ENCODE measurements around the gene LRIG1.

LRIG1 gene

GRCh38 chr3:66441129-66441528 is 59.7 kb downstream of the LRIG1 start:
- Histone ChIP-seq H3K27me3 (replicated peaks in 2 of 5; ENCODE audit: control insufficient read depth in 4 of 5, insufficient read depth in 5 of 5, low read length in 4 of 5) (no peaks in the 10 kb centered on the region), H3K4me1 (ENCODE audit: control extremely low read depth in 1 of 4, control insufficient read depth in 4 of 4, insufficient read depth in 4 of 4, low read length in 3 of 4) (peaks cover 12 to 44% (median 30%) of the 10 kb centered on the region in 4 experiments), H3K36me3 (ENCODE audit: control insufficient read depth in 4 of 4, insufficient read depth in 4 of 4, low read length in 3 of 4) (no peaks in the 10 kb centered on the region), H3K9me3 (ENCODE audit: control extremely low read depth in 1 of 5, control insufficient read depth in 4 of 5, insufficient read depth in 2 of 5, low read depth in 1 of 5, low read length in 4 of 5) (no peaks in the 10 kb centered on the region), H3K4me3 (ENCODE audit: control insufficient read depth in 1 of 7, extremely low read depth in 1 of 7, insufficient read depth in 4 of 7, low read depth in 2 of 7, low read length in 6 of 7) (no peak overlapping the region), H3K27ac (ENCODE audit: insufficient read depth in 1 of 2, low read depth in 1 of 2, low read length in 2 of 2, poor library complexity in 1 of 2, severe bottlenecking in 2 of 2) (no peak overlapping the region)
- no peak for DNase-seq
- 77% methylated on average over 7 of the region's 8 CpGs for WGBS (ENCODE audit: insufficient coverage)
- ChIA-PET POLR2A (no interaction called here), CTCF (no interaction called here)

DNA sequence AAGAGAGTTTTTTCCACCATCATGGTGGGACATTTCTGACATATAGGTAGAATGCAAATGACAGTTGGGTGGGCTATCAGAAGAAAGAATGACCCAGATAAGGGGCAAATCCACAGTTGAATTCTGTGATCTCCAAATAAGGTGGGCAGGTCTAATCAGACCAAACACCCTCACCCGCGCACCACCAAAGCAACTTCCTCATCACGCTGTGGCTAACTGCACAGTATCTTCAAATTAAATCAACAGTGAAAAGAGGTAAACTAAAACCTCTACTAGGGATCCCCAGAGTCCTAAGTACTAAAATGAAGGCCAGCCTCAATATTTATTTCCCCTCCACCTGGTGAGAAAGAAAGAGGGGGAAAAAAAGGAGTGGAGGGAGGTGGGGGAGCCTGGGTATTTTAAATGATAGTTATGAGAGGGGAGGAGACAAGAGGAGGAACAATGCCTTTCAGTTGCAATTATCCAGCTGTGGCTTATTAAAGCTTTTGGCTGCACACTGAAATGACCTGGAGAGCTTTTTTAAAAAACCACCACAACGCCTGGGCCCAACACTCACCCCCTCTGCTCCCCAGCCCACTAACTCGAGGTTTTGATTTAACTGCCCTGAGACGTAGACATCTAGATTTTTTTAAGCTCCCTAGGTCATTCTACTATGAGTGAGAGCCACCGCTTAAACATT is 61.0 kb downstream of the LRIG1 start:
- WGBS (ENCODE audit: insufficient coverage) = 24% methylated on average over 6 of the region's 7 CpGs
- DNase-seq = peak; percentile 51 to 90 (median 83)
- Histone ChIP-seq H3K36me3 (ENCODE audit: control insufficient read depth in 4 of 4, insufficient read depth in 4 of 4, low read length in 3 of 4) (no peaks in the 10 kb centered on the region), H3K9me3 (ENCODE audit: control extremely low read depth in 1 of 5, control insufficient read depth in 4 of 5, insufficient read depth in 2 of 5, low read depth in 1 of 5, low read length in 4 of 5) (no peaks in the 10 kb centered on the region), H3K27me3 (replicated peaks in 2 of 5; ENCODE audit: control insufficient read depth in 4 of 5, insufficient read depth in 5 of 5, low read length in 4 of 5) (no peaks in the 10 kb centered on the region), H3K27ac (ENCODE audit: insufficient read depth in 1 of 2, low read depth in 1 of 2, low read length in 2 of 2, poor library complexity in 1 of 2, severe bottlenecking in 2 of 2) (no peak overlapping the region), H3K4me1 (ENCODE audit: control extremely low read depth in 1 of 4, control insufficient read depth in 4 of 4, insufficient read depth in 4 of 4, low read length in 3 of 4) (peaks cover 12 to 44% (median 30%) of the 10 kb centered on the region in 4 experiments), H3K4me3 (ENCODE audit: control insufficient read depth in 1 of 7, extremely low read depth in 1 of 7, insufficient read depth in 4 of 7, low read depth in 2 of 7, low read length in 6 of 7) (peak overlapping the region in 1 of 7 experiments; percentile 40)
- ChIA-PET POLR2A (interaction anchor here (0.9 kb wide), 1 partner anchor 14 kb away, joined by 3 read pairs; no protein-coding TSS in a partner anchor), CTCF (no interaction called here)

- Histone ChIP-seq H3K9me3 (ENCODE audit: control extremely low read depth in 1 of 5, control insufficient read depth in 4 of 5, insufficient read depth in 2 of 5, low read depth in 1 of 5, low read length in 4 of 5) (no peaks in the 10 kb centered on the region), H3K4me1 (ENCODE audit: control extremely low read depth in 1 of 4, control insufficient read depth in 4 of 4, insufficient read depth in 4 of 4, low read length in 3 of 4) (peaks cover 18 to 45% (median 33%) of the 10 kb centered on the region in 4 experiments), H3K4me3 (ENCODE audit: control insufficient read depth in 1 of 7, extremely low read depth in 1 of 7, insufficient read depth in 4 of 7, low read depth in 2 of 7, low read length in 6 of 7) (no peak overlapping the region), H3K27me3 (replicated peaks in 2 of 5; ENCODE audit: control insufficient read depth in 4 of 5, insufficient read depth in 5 of 5, low read length in 4 of 5) (no peaks in the 10 kb centered on the region), H3K27ac (ENCODE audit: insufficient read depth in 1 of 2, low read depth in 1 of 2, low read length in 2 of 2, poor library complexity in 1 of 2, severe bottlenecking in 2 of 2) (no peak overlapping the region), H3K36me3 (ENCODE audit: control insufficient read depth in 4 of 4, insufficient read depth in 4 of 4, low read length in 3 of 4) (no peaks in the 10 kb centered on the region)
- 100% methylated on average over 4 of the region's 4 CpGs for WGBS (ENCODE audit: insufficient coverage)
- DNase-seq = no peak
- ChIA-PET POLR2A (no interaction called here), CTCF (interaction anchor here (0.6 kb wide), 1 partner anchor 95 kb away, joined by 3 read pairs; no protein-coding TSS in a partner anchor)
Observed at GRCh38 chr3:66438046-66438445, 62.8 kb downstream of the LRIG1 start.

- H3K9me3 ChIP-seq (ENCODE audit: control extremely low read depth in 1 of 5, control insufficient read depth in 4 of 5, insufficient read depth in 2 of 5, low read depth in 1 of 5, low read length in 4 of 5) = no peaks in the 10 kb centered on the region
- no peak overlapping the region for H3K27ac ChIP-seq (ENCODE audit: insufficient read depth in 1 of 2, low read depth in 1 of 2, low read length in 2 of 2, poor library complexity in 1 of 2, severe bottlenecking in 2 of 2)
- H3K4me3 ChIP-seq (ENCODE audit: control insufficient read depth in 1 of 7, extremely low read depth in 1 of 7, insufficient read depth in 4 of 7, low read depth in 2 of 7, low read length in 6 of 7) = no peak overlapping the region
- H3K4me1 ChIP-seq (ENCODE audit: control extremely low read depth in 1 of 4, control insufficient read depth in 4 of 4, insufficient read depth in 4 of 4, low read length in 3 of 4) = peaks cover 18 to 42% (median 28%) of the 10 kb centered on the region in 4 experiments
- 100% methylated on average over 7 of the region's 7 CpGs for WGBS (ENCODE audit: insufficient coverage)
- no peaks in the 10 kb centered on the region for H3K36me3 ChIP-seq (ENCODE audit: control insufficient read depth in 4 of 4, insufficient read depth in 4 of 4, low read length in 3 of 4)
- CTCF ChIA-PET = interaction anchor here (0.6 kb wide), 1 partner anchor 96 kb away, joined by 3 read pairs; no protein-coding TSS in a partner anchor
- no peak for DNase-seq
- H3K27me3 ChIP-seq (replicated peaks in 2 of 5; ENCODE audit: control insufficient read depth in 4 of 5, insufficient read depth in 5 of 5, low read length in 4 of 5) = no peaks in the 10 kb centered on the region
- POLR2A ChIA-PET = no interaction called here
Observed at GRCh38 chr3:66437341-66437929, 63.4 kb downstream of the LRIG1 start.

DNA sequence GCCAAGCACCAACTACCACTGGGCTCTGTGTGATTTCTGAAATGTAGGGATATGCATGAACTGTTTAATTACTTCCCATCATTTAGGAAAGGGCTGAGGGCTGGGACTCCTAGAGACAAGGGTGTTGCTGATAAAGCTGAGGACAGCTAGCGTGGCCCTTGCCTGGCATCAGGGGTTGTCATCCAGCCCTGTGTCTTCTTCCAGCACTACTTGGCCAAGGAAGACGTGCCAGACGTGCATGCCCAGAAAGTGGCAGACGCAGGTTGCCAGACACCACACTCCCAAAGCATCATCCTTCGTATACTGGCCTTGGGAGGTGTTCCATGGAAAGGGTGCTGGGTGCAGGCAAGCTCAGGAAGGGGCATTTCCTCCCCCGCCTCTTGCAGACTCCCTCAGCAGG is 64.8 kb downstream of the LRIG1 start:
- Histone ChIP-seq H3K27me3 (replicated peaks in 2 of 5; ENCODE audit: control insufficient read depth in 4 of 5, insufficient read depth in 5 of 5, low read length in 4 of 5) (no peaks in the 10 kb centered on the region), H3K36me3 (ENCODE audit: control insufficient read depth in 4 of 4, insufficient read depth in 4 of 4, low read length in 3 of 4) (no peaks in the 10 kb centered on the region), H3K4me1 (ENCODE audit: control extremely low read depth in 1 of 4, control insufficient read depth in 4 of 4, insufficient read depth in 4 of 4, low read length in 3 of 4) (peaks cover 13 to 28% (median 21%) of the 10 kb centered on the region in 4 experiments), H3K27ac (ENCODE audit: insufficient read depth in 1 of 2, low read depth in 1 of 2, low read length in 2 of 2, poor library complexity in 1 of 2, severe bottlenecking in 2 of 2) (no peak overlapping the region), H3K9me3 (ENCODE audit: control extremely low read depth in 1 of 5, control insufficient read depth in 4 of 5, insufficient read depth in 2 of 5, low read depth in 1 of 5, low read length in 4 of 5) (no peaks in the 10 kb centered on the region), H3K4me3 (ENCODE audit: control insufficient read depth in 1 of 7, extremely low read depth in 1 of 7, insufficient read depth in 4 of 7, low read depth in 2 of 7, low read length in 6 of 7) (no peak overlapping the region)
- WGBS (ENCODE audit: insufficient coverage) = 90% methylated on average over 6 of the region's 6 CpGs
- DNase-seq = no peak
- POLR2A ChIA-PET = no interaction called here
- CTCF ChIA-PET = no interaction called here

- H3K9me3 ChIP-seq (ENCODE audit: control extremely low read depth in 1 of 5, control insufficient read depth in 4 of 5, insufficient read depth in 2 of 5, low read depth in 1 of 5, low read length in 4 of 5) = no peaks in the 10 kb centered on the region
- DNase-seq = no peak
- H3K27ac ChIP-seq (ENCODE audit: insufficient read depth in 1 of 2, low read depth in 1 of 2, low read length in 2 of 2, poor library complexity in 1 of 2, severe bottlenecking in 2 of 2) = no peak overlapping the region
- CTCF ChIA-PET = no interaction called here
- no peak overlapping the region for H3K4me3 ChIP-seq (ENCODE audit: control insufficient read depth in 1 of 7, extremely low read depth in 1 of 7, insufficient read depth in 4 of 7, low read depth in 2 of 7, low read length in 6 of 7)
- no peaks in the 10 kb centered on the region for H3K27me3 ChIP-seq (replicated peaks in 2 of 5; ENCODE audit: control insufficient read depth in 4 of 5, insufficient read depth in 5 of 5, low read length in 4 of 5)
- POLR2A ChIA-PET = no interaction called here
- H3K4me1 ChIP-seq (ENCODE audit: control extremely low read depth in 1 of 4, control insufficient read depth in 4 of 4, insufficient read depth in 4 of 4, low read length in 3 of 4) = peaks cover under 1 to 15% (median 10%) of the 10 kb centered on the region in 4 experiments
- H3K36me3 ChIP-seq (ENCODE audit: control insufficient read depth in 4 of 4, insufficient read depth in 4 of 4, low read length in 3 of 4) = no peaks in the 10 kb centered on the region
- 100% methylated on average over 4 of the region's 7 CpGs for WGBS (ENCODE audit: insufficient coverage)
Observed at GRCh38 chr3:66434726-66435125, 66.1 kb downstream of the LRIG1 start.

- POLR2A ChIA-PET = no interaction called here
- Histone ChIP-seq H3K4me1 (ENCODE audit: control extremely low read depth in 1 of 4, control insufficient read depth in 4 of 4, insufficient read depth in 4 of 4, low read length in 3 of 4) (peaks cover 0 to 11% (median 7%) of the 10 kb centered on the region in 4 experiments), H3K36me3 (ENCODE audit: control insufficient read depth in 4 of 4, insufficient read depth in 4 of 4, low read length in 3 of 4) (no peaks in the 10 kb centered on the region), H3K27me3 (replicated peaks in 2 of 5; ENCODE audit: control insufficient read depth in 4 of 5, insufficient read depth in 5 of 5, low read length in 4 of 5) (no peaks in the 10 kb centered on the region), H3K4me3 (ENCODE audit: control insufficient read depth in 1 of 7, extremely low read depth in 1 of 7, insufficient read depth in 4 of 7, low read depth in 2 of 7, low read length in 6 of 7) (no peak overlapping the region), H3K27ac (ENCODE audit: insufficient read depth in 1 of 2, low read depth in 1 of 2, low read length in 2 of 2, poor library complexity in 1 of 2, severe bottlenecking in 2 of 2) (no peak overlapping the region), H3K9me3 (ENCODE audit: control extremely low read depth in 1 of 5, control insufficient read depth in 4 of 5, insufficient read depth in 2 of 5, low read depth in 1 of 5, low read length in 4 of 5) (no peaks in the 10 kb centered on the region)
- WGBS (ENCODE audit: insufficient coverage) = no CpG with 5 or more reads among the region's 4 CpGs
- no peak for DNase-seq
- CTCF ChIA-PET = no interaction called here
Observed at GRCh38 chr3:66433522-66433782, 67.4 kb downstream of the LRIG1 start.
